Measurements from ENCODE around the gene SEC23B. TPM values are rescaled to one million over a fixed set of nuclear protein-coding genes. Genes with fewer than 3 reads are reported as not detected.

SEC23B gene
- total and polyA plus RNA-seq, 10 of the 15 experiments (the other 5 are each of a cell fraction or from before 2014, with no cell fraction given) = 49.1 to 121 (median 75.6) TPM

GRCh38 chr20:18466894-18467730 is 40.6 kb upstream of the SEC23B start, which contains the start of the genes DZANK1 and POLR3F (continued):
- TF ChIP-seq ZNF217 (IDR thresholded peaks at IDR 0.05) (no peak), BRCA1 (IDR thresholded peaks at IDR 0.05; ENCODE audit: low read depth, low read length) (no peak), SRF (IDR thresholded peaks at IDR 0.05; ENCODE audit: low read depth in 2 of 2, low read length in 2 of 2) (peak in 1 of 2 experiments; percentile 93; a peak in 2 of 4 replicates), SPI1 (IDR thresholded peaks at IDR 0.05; ENCODE audit: borderline replicate concordance, insufficient read depth, low read depth, low read length) (no peak), NFYA (IDR thresholded peaks at IDR 0.05; ENCODE audit: borderline replicate concordance, low read depth, low read length) (no peak), PRDM15 (CRISPR knock-in tag; IDR thresholded peaks at IDR 0.05) (no peak), SIN3A (IDR thresholded peaks at IDR 0.05; ENCODE audit: low read depth, low read length) (peak; percentile 91), RUNX3 (IDR thresholded peaks at IDR 0.05; ENCODE audit: low read length) (no peak), PAX5 (IDR thresholded peaks at IDR 0.05; ENCODE audit: borderline replicate concordance, low read depth, low read length) (no peak), NKRF (conservative IDR thresholded peaks at IDR 0.05) (peak; percentile 93), ZNF622 (IDR thresholded peaks at IDR 0.05) (no peak), MXI1 (IDR thresholded peaks at IDR 0.05; ENCODE audit: low read depth, low read length) (peak; percentile 67), KDM1A (IDR thresholded peaks at IDR 0.05; ENCODE audit: borderline replicate concordance) (no peak), ESRRA (IDR thresholded peaks at IDR 0.05; ENCODE audit: low read length) (no peak), SMARCA5 (IDR thresholded peaks at IDR 0.05) (no peak), CBX5 (IDR thresholded peaks at IDR 0.05; ENCODE audit: low read depth) (peak; percentile 79), TCF7 (IDR thresholded peaks at IDR 0.05; ENCODE audit: borderline replicate concordance) (no peak), RAD21 (IDR thresholded peaks at IDR 0.05; ENCODE audit: insufficient read depth, low read depth, low read length) (no peak), ZNF384 (IDR thresholded peaks at IDR 0.05; ENCODE audit: borderline replicate concordance, low read depth, low read length) (no peak), STAT1 (conservative IDR thresholded peaks at IDR 0.05) (no peak)
- TF ChIP-seq, protein P1, sequence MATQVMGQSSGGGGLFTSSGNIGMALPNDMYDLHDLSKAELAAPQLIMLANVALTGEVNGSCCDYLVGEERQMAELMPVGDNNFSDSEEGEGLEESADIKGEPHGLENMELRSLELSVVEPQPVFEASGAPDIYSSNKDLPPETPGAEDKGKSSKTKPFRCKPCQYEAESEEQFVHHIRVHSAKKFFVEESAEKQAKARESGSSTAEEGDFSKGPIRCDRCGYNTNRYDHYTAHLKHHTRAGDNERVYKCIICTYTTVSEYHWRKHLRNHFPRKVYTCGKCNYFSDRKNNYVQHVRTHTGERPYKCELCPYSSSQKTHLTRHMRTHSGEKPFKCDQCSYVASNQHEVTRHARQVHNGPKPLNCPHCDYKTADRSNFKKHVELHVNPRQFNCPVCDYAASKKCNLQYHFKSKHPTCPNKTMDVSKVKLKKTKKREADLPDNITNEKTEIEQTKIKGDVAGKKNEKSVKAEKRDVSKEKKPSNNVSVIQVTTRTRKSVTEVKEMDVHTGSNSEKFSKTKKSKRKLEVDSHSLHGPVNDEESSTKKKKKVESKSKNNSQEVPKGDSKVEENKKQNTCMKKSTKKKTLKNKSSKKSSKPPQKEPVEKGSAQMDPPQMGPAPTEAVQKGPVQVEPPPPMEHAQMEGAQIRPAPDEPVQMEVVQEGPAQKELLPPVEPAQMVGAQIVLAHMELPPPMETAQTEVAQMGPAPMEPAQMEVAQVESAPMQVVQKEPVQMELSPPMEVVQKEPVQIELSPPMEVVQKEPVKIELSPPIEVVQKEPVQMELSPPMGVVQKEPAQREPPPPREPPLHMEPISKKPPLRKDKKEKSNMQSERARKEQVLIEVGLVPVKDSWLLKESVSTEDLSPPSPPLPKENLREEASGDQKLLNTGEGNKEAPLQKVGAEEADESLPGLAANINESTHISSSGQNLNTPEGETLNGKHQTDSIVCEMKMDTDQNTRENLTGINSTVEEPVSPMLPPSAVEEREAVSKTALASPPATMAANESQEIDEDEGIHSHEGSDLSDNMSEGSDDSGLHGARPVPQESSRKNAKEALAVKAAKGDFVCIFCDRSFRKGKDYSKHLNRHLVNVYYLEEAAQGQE (IDR thresholded peaks at IDR 0.05; ENCODE audit: low read depth, low read length) = no peak
